HepG2 (cell line): Measurements from ENCODE around the gene TECTA. TPM values are rescaled to one million over a fixed set of nuclear protein-coding genes. Genes with fewer than 3 reads are reported as not detected.

Source experiments
- ATAC-seq: fragments of 200-7000 bp; cut with Tn5 transposase; 3 replicates; pipeline ENCODE4 v1.9.1; 2020; ENCODE audit warnings: mild to moderate bottlenecking, moderate library complexity
- BruUV-seq: library from RNA; stranded (reverse); fragments of 400-500 nt; replicated peaks from 2 replicates; lab custom pipeline; 2021; lab: Mats Ljungman, UMichigan
- CTCF ChIA-PET: fragments of 300-600 bp; formaldehyde crosslinking; extraction: SDS; loops from one replicate; lab custom pipeline; 2021; ENCODE audit warnings: low total read pairs, inconsistent platforms, low intra/inter-chr PET ratio; lab: Yijun Ruan, JAX
- POLR2A ChIA-PET: fragments of 350-600 bp; sonication (Branson Sonifier 250); formaldehyde crosslinking; loops from one replicate; lab custom pipeline; 2020; ENCODE audit warnings: antibody characterized with exemption, inconsistent platforms; lab: Yijun Ruan, JAX
- DNase-seq: peaks from one replicate; pipeline ENCODE4 v3.0.0-alpha.2; 2015; ENCODE audit warnings: low spot score
- FAIRE-seq: peaks from 3 replicates; lab custom pipeline; 2011; peaks lifted over from hg19 to GRCh38; lab: Jason Lieb, UNC
- H2AFZ ChIP-seq: one replicate; pipeline ENCODE4 v1.6.1; 2011; ENCODE audit warnings: low read length, inconsistent platforms
- H3K27ac ChIP-seq: fragments of 300-600 bp; 3 replicates; pipeline ENCODE4 v1.8.0; 2011; ENCODE audit warnings: mixed run types, mild to moderate bottlenecking, mixed read lengths, low read length, inconsistent platforms; ENCODE audit not compliant: insufficient read depth; ENCODE audit errors: extremely low read length
- H3K27me3 ChIP-seq, 2 experiments: fragments of 200-600 bp in 1 of 2; 2 replicates in 1 of 2; 3 replicates in 1 of 2; pipeline versions ENCODE4 v1.6.0 to v1.8.0; 2011; ENCODE audit warnings: low read length in 2 of 2, mild to moderate bottlenecking in 2 of 2, moderate library complexity in 2 of 2, inconsistent platforms in 1 of 2; ENCODE audit not compliant: insufficient read depth in 2 of 2, control insufficient read depth in 1 of 2
- H3K36me3 ChIP-seq, 2 experiments: fragments of 200-600 bp in 1 of 2; replicated peaks in 1 of 2; 2 replicates in 1 of 2; 3 replicates in 1 of 2; pipeline versions ENCODE4 v1.5.1 to v1.8.0; 2011; ENCODE audit warnings: low read length in 2 of 2, inconsistent platforms in 1 of 2; ENCODE audit not compliant: insufficient read depth in 2 of 2, control insufficient read depth in 1 of 2
- H3K4me1 ChIP-seq: 2 replicates; pipeline ENCODE4 v1.5.1; 2012; ENCODE audit warnings: low read length, inconsistent platforms; ENCODE audit not compliant: insufficient read depth
- H3K4me2 ChIP-seq: 2 replicates; pipeline ENCODE4 v1.6.0; 2011; ENCODE audit warnings: low read depth, low read length, inconsistent platforms
- H3K4me3 ChIP-seq, 3 experiments: fragments of 200-600 bp in 1 of 3; sonication (generic), shearing (Covaris generic) in 1 of 3; replicated peaks in 1 of 3; 2 replicates each; pipeline ENCODE4 v1.5.1; 2011 to 2016; ENCODE audit warnings: low read length in 3 of 3, inconsistent platforms in 2 of 3, low read depth in 2 of 3, mild to moderate bottlenecking in 2 of 3, control low read depth in 1 of 3, mixed read lengths in 1 of 3; ENCODE audit not compliant: insufficient read depth in 1 of 3
- H3K79me2 ChIP-seq: one replicate; pipeline ENCODE4 v1.6.1; 2011; ENCODE audit warnings: low read length, inconsistent platforms; ENCODE audit not compliant: insufficient read depth
- H3K9ac ChIP-seq: 2 replicates; pipeline ENCODE4 v1.6.0; 2011; ENCODE audit warnings: mild to moderate bottlenecking, low read depth, low read length, inconsistent platforms; ENCODE audit not compliant: insufficient read depth
- H3K9me3 ChIP-seq: 2 replicates; pipeline ENCODE4 v1.5.1; 2012; ENCODE audit warnings: mild to moderate bottlenecking, low read length
- H4K20me1 ChIP-seq: 2 replicates; pipeline ENCODE4 v1.6.0; 2011; ENCODE audit warnings: inconsistent platforms, mild to moderate bottlenecking, low read length, moderate library complexity; ENCODE audit not compliant: insufficient read depth
- CCDC6 ChIP-seq: sonication (generic); formaldehyde crosslinking; IDR thresholded peaks from 2 replicates; pipeline ENCODE4 v1.8.1; 2022; ENCODE audit warnings: mild to moderate bottlenecking, missing genetic modification reagents, moderate library complexity
- ELF3 ChIP-seq: IDR thresholded peaks from 2 replicates; pipeline ENCODE4 v1.6.1; 2016; ENCODE audit warnings: missing genetic modification reagents, missing compliant biosample characterization
- ELF4 ChIP-seq: sonication (generic); formaldehyde crosslinking; IDR thresholded peaks from 2 replicates; pipeline ENCODE4 v1.5.0; 2020; ENCODE audit warnings: missing genetic modification reagents, mild to moderate bottlenecking, moderate library complexity, borderline replicate concordance
- FOXA1 ChIP-seq, 2 experiments: fragments of 450-650 bp in 1 of 2; sonication (generic) in 1 of 2; formaldehyde crosslinking in 1 of 2; IDR thresholded peaks; 2 replicates each; pipeline versions ENCODE4 v1.4.0 to v1.6.1; 2016 to 2020; ENCODE audit warnings: missing genetic modification reagents in 1 of 2
- HNRNPLL ChIP-seq: fragments of 200-400 bp; formaldehyde crosslinking; IDR thresholded peaks from 2 replicates; pipeline ENCODE4 v1.6.1; 2017; ENCODE audit warnings: mild to moderate bottlenecking, low read depth, low read length; ENCODE audit not compliant: poor library complexity, severe bottlenecking
- HNRNPUL1 ChIP-seq: fragments of 200-400 bp; formaldehyde crosslinking; IDR thresholded peaks from 2 replicates; pipeline ENCODE4 v1.6.1; 2017; ENCODE audit warnings: low read depth, mild to moderate bottlenecking, low read length, moderate library complexity
- KIAA2018 ChIP-seq: sonication (generic); formaldehyde crosslinking; IDR thresholded peaks from 2 replicates; pipeline ENCODE4 v1.5.0; 2020; ENCODE audit warnings: mild to moderate bottlenecking, missing genetic modification reagents, borderline replicate concordance
- MEIS2 ChIP-seq: sonication (generic); formaldehyde crosslinking; IDR thresholded peaks from 2 replicates; pipeline ENCODE4 v1.9.0; 2021; ENCODE audit warnings: mild to moderate bottlenecking, missing genetic modification reagents
- ZNF333 ChIP-seq: sonication (generic); formaldehyde crosslinking; IDR thresholded peaks from 2 replicates; pipeline ENCODE4 v1.4.0; 2020; ENCODE audit warnings: mild to moderate bottlenecking, missing genetic modification reagents, borderline replicate concordance
- ZNF598 ChIP-seq: sonication (generic); formaldehyde crosslinking; IDR thresholded peaks from 2 replicates; pipeline ENCODE4 v1.5.1; 2020; ENCODE audit warnings: mild to moderate bottlenecking, missing genetic modification reagents, borderline replicate concordance
- ZNF83 ChIP-seq: sonication (generic); formaldehyde crosslinking; IDR thresholded peaks from 2 replicates; pipeline ENCODE4 v1.4.0; 2020; ENCODE audit warnings: missing genetic modification reagents, mild to moderate bottlenecking, borderline replicate concordance
- WGBS: methylation state at CpG from one replicate; pipeline ENCODE4 v1.1.6; 2017; ENCODE audit warnings: low lambda C conversion rate; 5-methylcytosine and 5-hydroxymethylcytosine counted together
- in situ Hi-C: cut with HindIII; loops from 2 replicates; pipeline ENCODE4 v1.10.0; 2017; ENCODE audit warnings: low pct_unique_long_range_greater_than_20kb; ENCODE audit not compliant: extremely low pct_ligation_motif_present
- intact Hi-C: fragments of 100-400 bp; cut with micrococcal nuclease; formaldehyde crosslinking; loops from one replicate; pipeline ENCODE4 v1.10.0; 2022; ENCODE audit not compliant: unreplicated experiment
- polyA plus RNA-seq, 8 experiments: library from polyadenylated mRNA; depleted of rRNA in 3 of 8; stranded (reverse) in 7 of 8; unstranded in 1 of 8; fragments of >200 nt; fragmentation: Illumina TruSeq in 4 of 8; extraction: Trizol in 4 of 8; gene quantifications; 2 replicates each; pipeline versions ENCODE4 v1.2.1 to v1.2.3, GENCODE V29; 2011 to 2016; ENCODE audit warnings: low read depth in 4 of 8, missing spikeins in 1 of 8, mixed read lengths in 1 of 8; ENCODE audit not compliant: insufficient read depth in 1 of 8
- total RNA-seq, 5 experiments: library from RNA; depleted of rRNA; stranded (reverse); fragments of >200 nt; fragmentation: Illumina TruSeq; extraction: Trizol; gene quantifications; 2 replicates each; pipeline ENCODE4 v1.2.3, GENCODE V29; 2016; ENCODE audit warnings: low read depth in 1 of 5

Gene TECTA
- total and polyA plus RNA-seq, 2 of the 13 experiments (the other 11 are each of a cell fraction or from before 2014, with no cell fraction given), result 0.04 to 0.17 TPM

GRCh38 chr11:121157756-121158155, 56.7 kb downstream of the TECTA start:
- Histone ChIP-seq H3K27me3 (no peaks in the 10 kb centered on the region), H3K79me2 (no peaks in the 10 kb centered on the region), H3K9me3 (no peaks in the 10 kb centered on the region), H2AFZ (no peak overlapping the region), H3K36me3 (no peaks in the 10 kb centered on the region), H3K9ac (no peak overlapping the region), H3K4me2 (no peak overlapping the region), H4K20me1 (no peaks in the 10 kb centered on the region), H3K4me1 (no peaks in the 10 kb centered on the region), H3K27ac (no peak overlapping the region), H3K4me3 (no peak overlapping the region)
- in situ Hi-C loops, result no loop called here
- intact Hi-C loops, result no loop called here
- no TSS peak for BruUV-seq
- ChIA-PET POLR2A (no interaction called here), CTCF (no interaction called here)
- no peak for DNase-seq
- no peak for ATAC-seq
- FAIRE-seq, result no peak
- TF ChIP-seq MEIS2 (no peak), ZNF333 (CRISPR knock-in tag) (no peak), ELF4 (CRISPR knock-in tag) (no peak), CCDC6 (CRISPR knock-in tag) (no peak), HNRNPUL1 (no peak)
- WGBS, result 86% methylated on average over 36 of the region's 36 CpGs

GRCh38 chr11:121159741-121160140, 58.7 kb downstream of the TECTA start:
- Histone ChIP-seq H3K9me3 (no peaks in the 10 kb centered on the region), H3K79me2 (no peaks in the 10 kb centered on the region), H3K4me1 (no peaks in the 10 kb centered on the region), H3K27me3 (no peaks in the 10 kb centered on the region), H3K36me3 (no peaks in the 10 kb centered on the region), H3K27ac (no peak overlapping the region), H3K4me2 (no peak overlapping the region), H2AFZ (no peak overlapping the region), H3K9ac (no peak overlapping the region), H3K4me3 (no peak overlapping the region), H4K20me1 (no peaks in the 10 kb centered on the region)
- in situ Hi-C loops (no loop called here), intact Hi-C loops (no loop called here)
- DNase-seq (no peak), FAIRE-seq (no peak), ATAC-seq (no peak)
- CTCF ChIA-PET, result no interaction called here
- 23% methylated on average over 3 of the region's 3 CpGs for WGBS
- BruUV-seq, result no TSS peak
- POLR2A ChIA-PET, result no interaction called here
- no peak for TF ChIP-seq ZNF598 (CRISPR knock-in tag)
- TF ChIP-seq HNRNPLL, result no peak
- TF ChIP-seq ELF3, result no peak
- no peak for TF ChIP-seq KIAA2018 (CRISPR knock-in tag)
- TF ChIP-seq ZNF83 (CRISPR knock-in tag), result no peak
- TF ChIP-seq FOXA1 (IDR thresholded peaks at IDR 0.05), result no peak
- TF ChIP-seq FOXA1 (CRISPR knock-in tag; IDR thresholded peaks at IDR 0.05), result no peak
